Bronchial epithelial cell (primary cell): ENCODE results near the gene TBRG4. TPM values are rescaled to one million over a fixed set of nuclear protein-coding genes. Genes with fewer than 3 reads are reported as not detected.

Experiments used
- DNase-seq: peaks from one replicate; pipeline ENCODE4 v3.0.0-alpha.2; 2010; ENCODE audit warnings: low read depth
- FAIRE-seq: peaks from 2 replicates; lab custom pipeline; 2011; peaks lifted over from hg19 to GRCh38; lab: Jason Lieb, UNC
- H3K27me3 ChIP-seq: 2 replicates; pipeline ENCODE4 v1.5.1; 2011; ENCODE audit warnings: low read length; ENCODE audit not compliant: control insufficient read depth, insufficient read depth
- H3K36me3 ChIP-seq: 2 replicates; pipeline ENCODE4 v1.5.1; 2011; ENCODE audit warnings: low read length; ENCODE audit not compliant: control insufficient read depth, insufficient read depth
- H3K4me3 ChIP-seq: 2 replicates; pipeline ENCODE4 v1.5.1; 2011; ENCODE audit warnings: mild to moderate bottlenecking, low read depth, low read length, control low read depth
- total RNA-seq: library from RNA; depleted of rRNA; stranded (reverse); fragments of >200 nt; gene quantifications from 2 replicates; pipeline ENCODE4 v1.2.1, GENCODE V29; 2014
- TF ChIP-seq, protein P1 (sequence below): IDR thresholded peaks from 2 replicates; pipeline ENCODE4 v1.5.1; 2011; ENCODE audit warnings: mild to moderate bottlenecking, moderate library complexity, low read length, control low read depth, inconsistent platforms; ENCODE audit not compliant: insufficient read depth, severe bottlenecking

TBRG4 gene
- total RNA-seq, 1 donor from 2014 or later, result 90.3 TPM

DNA sequence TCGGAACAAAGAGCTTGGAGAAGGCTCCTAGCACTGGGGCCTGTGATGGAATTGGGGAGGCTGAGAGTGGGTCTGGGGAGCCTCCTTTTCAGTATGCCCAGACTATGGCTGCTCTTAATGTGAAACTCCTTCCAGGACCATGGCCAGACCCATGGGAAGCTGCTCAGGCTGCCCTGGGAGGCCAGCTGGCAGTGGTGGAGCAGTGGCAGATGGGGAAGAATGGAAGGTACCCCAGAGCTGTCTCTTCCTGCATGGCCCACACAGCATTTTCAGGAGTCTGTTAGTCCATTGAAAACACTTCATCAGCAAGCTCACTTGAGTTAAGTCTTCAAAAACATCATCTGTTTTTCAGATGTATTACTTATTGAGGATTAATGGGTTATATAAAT lies 41.2 kb downstream of the TBRG4 start:
- Histone ChIP-seq H3K36me3 (peaks cover 41% of the 10 kb centered on the region), H3K27me3 (no peaks in the 10 kb centered on the region), H3K4me3 (no peak overlapping the region)
- TF ChIP-seq, protein P1, sequence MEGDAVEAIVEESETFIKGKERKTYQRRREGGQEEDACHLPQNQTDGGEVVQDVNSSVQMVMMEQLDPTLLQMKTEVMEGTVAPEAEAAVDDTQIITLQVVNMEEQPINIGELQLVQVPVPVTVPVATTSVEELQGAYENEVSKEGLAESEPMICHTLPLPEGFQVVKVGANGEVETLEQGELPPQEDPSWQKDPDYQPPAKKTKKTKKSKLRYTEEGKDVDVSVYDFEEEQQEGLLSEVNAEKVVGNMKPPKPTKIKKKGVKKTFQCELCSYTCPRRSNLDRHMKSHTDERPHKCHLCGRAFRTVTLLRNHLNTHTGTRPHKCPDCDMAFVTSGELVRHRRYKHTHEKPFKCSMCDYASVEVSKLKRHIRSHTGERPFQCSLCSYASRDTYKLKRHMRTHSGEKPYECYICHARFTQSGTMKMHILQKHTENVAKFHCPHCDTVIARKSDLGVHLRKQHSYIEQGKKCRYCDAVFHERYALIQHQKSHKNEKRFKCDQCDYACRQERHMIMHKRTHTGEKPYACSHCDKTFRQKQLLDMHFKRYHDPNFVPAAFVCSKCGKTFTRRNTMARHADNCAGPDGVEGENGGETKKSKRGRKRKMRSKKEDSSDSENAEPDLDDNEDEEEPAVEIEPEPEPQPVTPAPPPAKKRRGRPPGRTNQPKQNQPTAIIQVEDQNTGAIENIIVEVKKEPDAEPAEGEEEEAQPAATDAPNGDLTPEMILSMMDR, result no peak
- DNase-seq, result no peak
- FAIRE-seq, result no peak

DNA sequence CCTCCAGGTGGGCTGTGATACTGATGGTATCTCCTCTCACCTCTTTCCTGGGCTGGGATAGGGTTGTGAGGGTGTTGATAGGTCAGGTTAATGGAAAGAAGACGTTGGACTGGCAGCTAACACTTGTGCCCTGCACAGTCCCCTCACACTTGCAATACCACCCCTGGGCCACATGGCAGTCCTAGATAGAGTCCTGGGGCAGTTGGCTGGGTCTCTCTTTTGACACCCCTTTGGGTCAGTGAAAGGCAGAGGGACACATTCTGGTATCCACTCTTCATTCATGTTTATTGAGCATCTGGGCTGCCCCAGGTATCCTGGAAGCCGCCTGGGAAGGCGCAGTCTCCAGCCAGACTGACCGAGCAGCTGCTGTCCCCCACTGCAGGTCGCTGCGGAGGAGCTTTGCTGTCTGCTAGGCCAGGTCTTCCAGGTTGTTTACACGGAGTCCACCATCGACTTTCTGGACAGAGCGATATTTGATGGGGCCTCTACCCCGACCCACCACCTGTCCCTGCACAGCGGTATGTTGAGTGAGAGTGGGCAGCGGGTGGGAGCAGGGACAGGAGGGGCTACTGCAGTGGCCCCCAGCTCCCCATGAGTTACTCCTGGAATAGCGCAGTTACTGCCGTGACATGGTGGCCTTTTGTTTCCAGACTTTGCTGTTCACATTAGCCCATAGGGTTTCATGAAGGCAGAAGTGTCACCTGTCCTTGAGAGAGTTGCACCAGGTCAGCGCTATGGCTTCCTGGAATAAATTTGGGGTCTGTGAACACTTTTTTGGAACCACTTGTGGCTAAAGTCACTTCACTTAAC lies 41.8 kb downstream of the TBRG4 start:
- TF ChIP-seq, protein P1, result no peak
- DNase-seq, result no peak
- Histone ChIP-seq H3K36me3 (peaks cover 42% of the 10 kb centered on the region), H3K4me3 (no peak overlapping the region), H3K27me3 (no peaks in the 10 kb centered on the region)
- no peak for FAIRE-seq

DNA sequence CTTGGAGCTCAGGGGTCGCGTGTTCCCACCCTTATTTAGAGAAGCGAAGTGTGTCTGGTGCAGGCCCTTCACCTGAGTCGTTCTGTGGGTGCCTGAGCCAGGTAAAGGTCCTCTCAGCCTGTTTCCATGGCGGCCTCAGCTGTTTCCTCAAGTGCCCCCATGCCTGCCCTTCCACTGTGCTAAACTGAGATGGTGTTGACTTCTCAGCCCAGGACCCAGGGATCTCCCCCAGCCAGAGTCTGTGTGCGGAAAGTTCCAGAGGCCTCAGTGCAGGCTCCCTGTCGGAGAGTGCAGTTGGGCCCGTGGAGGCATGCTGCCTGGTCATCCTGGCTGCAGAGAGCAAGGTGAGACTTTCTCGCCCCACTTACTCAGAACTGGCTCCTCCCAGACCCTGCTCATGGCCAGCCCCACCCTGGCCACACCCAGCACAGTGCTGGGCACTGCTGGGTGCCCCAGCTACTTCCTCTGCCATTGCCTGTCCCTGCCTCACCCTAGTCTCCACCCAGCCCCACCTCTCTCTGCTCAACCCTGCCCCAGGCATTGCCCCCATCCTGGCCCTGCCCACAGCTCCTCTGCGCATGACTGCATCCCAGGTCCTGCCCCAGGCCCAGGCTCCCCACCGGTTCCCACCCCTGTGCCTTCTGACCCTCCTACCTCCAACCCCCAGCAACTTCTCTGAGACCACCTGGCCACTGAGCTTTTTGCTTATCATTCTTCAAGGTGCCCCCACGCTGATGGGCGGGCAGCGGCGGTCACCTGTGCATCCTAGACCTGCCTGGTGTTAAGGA lies 43.1 kb downstream of the TBRG4 start:
- FAIRE-seq (no peak), DNase-seq (no peak)
- Histone ChIP-seq H3K4me3 (no peak overlapping the region), H3K27me3 (no peaks in the 10 kb centered on the region), H3K36me3 (peaks cover 38% of the 10 kb centered on the region)
- TF ChIP-seq, protein P1, result no peak

DNA sequence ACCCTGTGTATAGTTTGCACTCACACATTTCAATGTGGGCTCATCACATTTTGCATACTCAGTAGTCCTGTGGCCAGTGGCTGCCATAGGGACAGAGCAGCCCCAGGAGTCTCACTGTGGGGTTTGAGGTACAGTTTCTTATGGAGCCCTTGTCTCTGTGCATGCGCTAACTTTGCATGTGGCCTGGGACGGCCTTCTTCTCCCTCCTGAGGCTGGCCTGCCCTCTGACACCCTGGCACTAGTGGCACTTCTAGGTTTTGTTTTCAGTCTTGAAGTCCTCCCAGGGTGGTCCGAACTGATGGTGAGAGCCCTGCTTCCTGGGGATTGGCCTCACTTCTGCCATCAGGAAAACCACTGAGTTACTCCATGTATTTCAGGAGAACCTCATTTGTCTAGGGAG lies 43.9 kb downstream of the TBRG4 start:
- Histone ChIP-seq H3K4me3 (no peak overlapping the region), H3K27me3 (no peaks in the 10 kb centered on the region), H3K36me3 (peaks cover 30% of the 10 kb centered on the region)
- no peak for DNase-seq
- FAIRE-seq, result peak; percentile 18
- TF ChIP-seq, protein P1, result no peak

DNA sequence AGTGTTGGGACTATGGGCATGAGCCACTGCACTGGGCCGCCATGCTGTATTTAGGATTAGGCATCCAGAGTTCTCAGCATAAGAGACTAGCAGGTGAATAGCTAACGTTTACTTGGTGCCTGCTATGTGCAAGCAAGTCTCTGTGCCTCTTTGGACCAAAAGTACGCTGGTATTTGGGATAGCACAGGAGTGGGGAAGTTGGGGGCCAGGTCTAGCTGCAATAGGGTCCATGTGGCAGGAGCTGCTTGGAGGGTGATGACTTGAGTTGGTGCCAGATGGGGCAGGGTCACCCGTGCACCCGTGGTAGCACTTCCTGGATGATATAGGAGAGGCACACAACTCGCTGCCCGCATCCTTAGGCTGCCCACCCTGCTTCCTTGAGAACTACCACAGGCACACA lies 45.1 kb downstream of the TBRG4 start:
- peaks cover 28% of the 10 kb centered on the region for H3K36me3 ChIP-seq
- DNase-seq (no peak), FAIRE-seq (no peak)
- H3K27me3 ChIP-seq, result no peaks in the 10 kb centered on the region
- TF ChIP-seq, protein P1, result no peak
- no peak overlapping the region for H3K4me3 ChIP-seq
